Measurements from ENCODE around the gene WNT6. TPM values are rescaled to one million over a fixed set of nuclear protein-coding genes. Genes with fewer than 3 reads are reported as not detected.

The WNT6 gene
- total RNA-seq, 1 experiment from 2014 or later = not detected

DNA sequence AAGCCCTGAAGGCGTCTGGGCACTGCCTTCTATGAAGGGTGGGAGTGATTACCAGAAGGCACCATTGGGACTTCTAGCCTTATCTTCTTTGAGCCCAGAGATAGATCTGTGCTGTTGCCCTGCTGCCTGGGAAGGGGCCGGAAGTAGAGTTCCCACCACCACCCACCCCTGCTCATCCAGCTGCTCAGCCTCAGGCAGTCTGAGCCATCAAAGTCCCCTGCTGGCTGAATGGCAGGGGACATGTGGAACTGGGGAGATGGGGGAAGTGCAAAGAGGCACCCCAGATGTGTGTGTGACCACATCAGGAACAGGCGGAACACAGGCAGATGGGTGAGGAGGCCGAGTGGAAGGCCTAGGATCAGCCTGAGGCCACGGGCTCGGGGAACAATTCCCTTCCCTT, 17.7 kb downstream of the WNT6 start:
- BruUV-seq (replicated peaks) = no TSS peak
- ChIA-PET POLR2A (interaction anchor here (14.5 kb wide), 1 partner anchor 18 kb away, joined by 237 read pairs; no protein-coding TSS in a partner anchor), CTCF (interaction anchor here (0.6 to 15.2 kb wide), 26 partner anchors 14 to 580 kb away, joined by 3 to 839 read pairs (median 4); partner anchors contain the start of gene CDK5R2)
- H3K4me3 Mint-ChIP-seq (ENCODE audit: unreplicated experiment) = no peak overlapping the region
- no peaks in the 10 kb centered on the region for H3K9me3 Mint-ChIP-seq (ENCODE audit: unreplicated experiment)
- DNase-seq (ENCODE audit: unreplicated experiment) = no peak
- H3K4me1 Mint-ChIP-seq (ENCODE audit: insufficient read depth, unreplicated experiment) = peaks cover 5% of the 10 kb centered on the region
- H3K36me3 Mint-ChIP-seq (ENCODE audit: insufficient read depth, unreplicated experiment) = no peaks in the 10 kb centered on the region
- H3K27ac Mint-ChIP-seq (ENCODE audit: low read depth, unreplicated experiment) = no peak overlapping the region
- TF ChIP-seq, protein P1, sequence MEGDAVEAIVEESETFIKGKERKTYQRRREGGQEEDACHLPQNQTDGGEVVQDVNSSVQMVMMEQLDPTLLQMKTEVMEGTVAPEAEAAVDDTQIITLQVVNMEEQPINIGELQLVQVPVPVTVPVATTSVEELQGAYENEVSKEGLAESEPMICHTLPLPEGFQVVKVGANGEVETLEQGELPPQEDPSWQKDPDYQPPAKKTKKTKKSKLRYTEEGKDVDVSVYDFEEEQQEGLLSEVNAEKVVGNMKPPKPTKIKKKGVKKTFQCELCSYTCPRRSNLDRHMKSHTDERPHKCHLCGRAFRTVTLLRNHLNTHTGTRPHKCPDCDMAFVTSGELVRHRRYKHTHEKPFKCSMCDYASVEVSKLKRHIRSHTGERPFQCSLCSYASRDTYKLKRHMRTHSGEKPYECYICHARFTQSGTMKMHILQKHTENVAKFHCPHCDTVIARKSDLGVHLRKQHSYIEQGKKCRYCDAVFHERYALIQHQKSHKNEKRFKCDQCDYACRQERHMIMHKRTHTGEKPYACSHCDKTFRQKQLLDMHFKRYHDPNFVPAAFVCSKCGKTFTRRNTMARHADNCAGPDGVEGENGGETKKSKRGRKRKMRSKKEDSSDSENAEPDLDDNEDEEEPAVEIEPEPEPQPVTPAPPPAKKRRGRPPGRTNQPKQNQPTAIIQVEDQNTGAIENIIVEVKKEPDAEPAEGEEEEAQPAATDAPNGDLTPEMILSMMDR (IDR thresholded peaks at IDR 0.05; ENCODE audit: unreplicated experiment) = no peak
- peaks cover 12% of the 10 kb centered on the region for H3K27me3 Mint-ChIP-seq (ENCODE audit: insufficient read depth, unreplicated experiment)
- intact Hi-C loops (cut with micrococcal nuclease) = loop anchor here (5.0 kb wide), 1 partner anchor 105 kb away; no protein-coding TSS in a partner anchor

DNA sequence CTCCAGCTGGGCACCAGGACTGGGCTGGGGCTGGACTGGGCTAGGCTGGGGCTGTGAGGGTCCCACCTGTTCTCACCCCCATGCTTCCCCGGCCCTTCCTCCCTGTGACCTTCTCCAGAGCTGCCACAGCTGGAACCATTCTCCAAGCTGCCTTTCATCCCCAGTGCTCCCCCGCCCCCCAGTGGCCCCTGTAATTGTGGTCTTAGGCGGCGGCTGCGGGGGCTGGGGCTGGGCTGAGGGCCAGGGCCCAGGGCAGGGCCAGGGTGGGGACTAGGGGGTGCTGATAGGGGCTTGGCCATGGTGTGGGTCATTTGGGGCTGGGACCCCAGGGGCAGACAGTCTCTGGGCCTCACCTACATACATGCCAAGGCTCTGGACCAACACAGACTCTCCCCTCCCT, 18.3 kb downstream of the WNT6 start:
- POLR2A ChIA-PET = interaction anchor here (14.5 kb wide), 1 partner anchor 17 kb away, joined by 237 read pairs; no protein-coding TSS in a partner anchor
- H3K27me3 Mint-ChIP-seq (ENCODE audit: insufficient read depth, unreplicated experiment) = peaks cover 7% of the 10 kb centered on the region
- CTCF ChIA-PET = interaction anchor here (0.6 to 15.2 kb wide), 10 partner anchors 14 to 393 kb away, joined by 3 to 839 read pairs (median 4); no protein-coding TSS in a partner anchor
- no peak overlapping the region for H3K27ac Mint-ChIP-seq (ENCODE audit: low read depth, unreplicated experiment)
- H3K4me1 Mint-ChIP-seq (ENCODE audit: insufficient read depth, unreplicated experiment) = peaks cover 11% of the 10 kb centered on the region
- H3K4me3 Mint-ChIP-seq (ENCODE audit: unreplicated experiment) = no peak overlapping the region
- H3K9me3 Mint-ChIP-seq (ENCODE audit: unreplicated experiment) = no peaks in the 10 kb centered on the region
- intact Hi-C loops (cut with micrococcal nuclease) = loop anchor here (5.0 kb wide), 1 partner anchor 104 kb away; no protein-coding TSS in a partner anchor
- no TSS peak for BruUV-seq (replicated peaks)
- DNase-seq (ENCODE audit: unreplicated experiment) = no peak
- TF ChIP-seq, protein P1 (IDR thresholded peaks at IDR 0.05; ENCODE audit: unreplicated experiment) = no peak
- no peaks in the 10 kb centered on the region for H3K36me3 Mint-ChIP-seq (ENCODE audit: insufficient read depth, unreplicated experiment)

DNA sequence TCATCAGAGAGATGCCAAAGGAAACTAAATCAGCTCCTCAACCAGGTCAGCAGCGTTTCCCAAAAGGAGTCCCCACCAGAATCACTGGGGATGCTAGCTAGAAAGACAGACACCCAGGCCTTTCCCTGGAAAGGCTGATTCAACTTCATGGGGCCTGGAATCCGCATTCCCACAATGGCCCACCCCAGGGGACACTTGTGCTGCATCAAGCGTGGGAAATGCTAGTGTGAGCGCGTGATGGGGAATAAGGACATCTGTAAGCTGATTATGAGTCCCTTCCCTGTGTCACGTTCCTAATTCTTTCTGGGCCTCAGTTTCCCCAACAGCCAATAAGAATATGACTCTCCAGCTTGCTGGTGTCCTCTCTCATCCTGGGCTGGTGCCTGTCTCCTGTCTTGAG, 18.9 kb downstream of the WNT6 start:
- ChIA-PET CTCF (interaction anchor here (0.6 to 15.2 kb wide), 6 partner anchors 15 to 184 kb away, joined by 3 to 839 read pairs (median 24); no protein-coding TSS in a partner anchor), POLR2A (interaction anchor here (0.6 to 14.5 kb wide), 2 partner anchors 17 to 24 kb away, joined by 4 to 237 read pairs; no protein-coding TSS in a partner anchor)
- H3K9me3 Mint-ChIP-seq (ENCODE audit: unreplicated experiment) = no peaks in the 10 kb centered on the region
- no peak overlapping the region for H3K4me3 Mint-ChIP-seq (ENCODE audit: unreplicated experiment)
- intact Hi-C loops (cut with micrococcal nuclease) = loop anchor here (5.0 kb wide), 1 partner anchor 104 kb away; no protein-coding TSS in a partner anchor
- DNase-seq (ENCODE audit: unreplicated experiment) = no peak
- no TSS peak for BruUV-seq (replicated peaks)
- H3K4me1 Mint-ChIP-seq (ENCODE audit: insufficient read depth, unreplicated experiment) = peaks cover 14% of the 10 kb centered on the region
- no peak overlapping the region for H3K27ac Mint-ChIP-seq (ENCODE audit: low read depth, unreplicated experiment)
- TF ChIP-seq, protein P1 (IDR thresholded peaks at IDR 0.05; ENCODE audit: unreplicated experiment) = no peak
- H3K27me3 Mint-ChIP-seq (ENCODE audit: insufficient read depth, unreplicated experiment) = peaks cover under 1% of the 10 kb centered on the region
- H3K36me3 Mint-ChIP-seq (ENCODE audit: insufficient read depth, unreplicated experiment) = no peaks in the 10 kb centered on the region

DNA sequence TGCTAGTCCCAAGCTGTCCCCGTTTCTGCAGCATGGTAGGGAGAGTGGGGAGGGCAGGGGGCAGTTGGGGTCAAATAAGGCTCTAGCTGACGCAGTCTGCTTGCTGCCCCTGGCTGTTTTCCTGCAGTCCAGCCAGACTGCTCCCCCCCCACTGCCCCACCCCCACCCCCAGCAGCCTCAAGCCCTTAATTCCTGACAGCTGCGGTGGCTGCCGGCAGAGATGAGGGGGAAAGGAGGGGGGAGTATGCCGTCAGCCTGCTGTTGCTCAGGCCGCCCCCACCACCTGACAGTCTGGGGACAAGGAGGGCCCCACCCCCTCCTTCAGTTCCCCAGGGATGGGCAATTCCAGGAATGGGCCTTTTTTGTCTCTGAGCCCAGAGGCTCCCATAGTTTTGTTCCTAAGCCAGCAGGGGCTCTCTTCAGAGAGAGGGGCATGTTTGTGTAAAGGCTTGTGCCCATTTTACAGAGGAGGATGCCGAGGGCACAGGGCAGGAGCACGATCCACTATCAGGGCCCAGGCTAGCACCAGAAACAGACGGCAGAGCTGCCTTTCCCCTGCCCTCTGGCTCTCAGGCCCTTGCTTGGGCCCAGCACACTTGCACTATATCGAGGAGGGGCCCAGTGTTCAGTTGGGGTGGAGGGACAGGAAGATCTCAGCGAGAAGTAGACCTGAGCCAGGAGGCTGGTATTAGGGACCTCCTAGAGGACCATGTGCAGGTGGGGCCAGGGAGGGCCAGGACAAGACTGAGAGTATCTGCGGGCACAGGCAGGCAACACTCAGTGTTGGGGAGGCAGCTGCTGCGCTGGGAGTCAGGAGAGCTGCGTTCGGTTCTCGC, 19.5 kb downstream of the WNT6 start:
- intact Hi-C loops (cut with micrococcal nuclease) = loop anchor here (5.0 kb wide), 1 partner anchor 103 kb away; no protein-coding TSS in a partner anchor
- no TSS peak for BruUV-seq (replicated peaks)
- Mint-ChIP-seq H3K9me3 (ENCODE audit: unreplicated experiment) (no peaks in the 10 kb centered on the region), H3K36me3 (ENCODE audit: insufficient read depth, unreplicated experiment) (no peaks in the 10 kb centered on the region), H3K4me1 (ENCODE audit: insufficient read depth, unreplicated experiment) (peaks cover 15% of the 10 kb centered on the region), H3K27ac (ENCODE audit: low read depth, unreplicated experiment) (no peak overlapping the region), H3K4me3 (ENCODE audit: unreplicated experiment) (no peak overlapping the region), H3K27me3 (ENCODE audit: insufficient read depth, unreplicated experiment) (no peaks in the 10 kb centered on the region)
- ChIA-PET CTCF (interaction anchor here (0.6 to 15.2 kb wide), 6 partner anchors 9 to 281 kb away, joined by 3 to 839 read pairs (median 4); no protein-coding TSS in a partner anchor), POLR2A (interaction anchor here (0.6 to 14.5 kb wide), 2 partner anchors 16 to 23 kb away, joined by 4 to 237 read pairs; no protein-coding TSS in a partner anchor)
- TF ChIP-seq, protein P1 (IDR thresholded peaks at IDR 0.05; ENCODE audit: unreplicated experiment) = no peak
- no peak for DNase-seq (ENCODE audit: unreplicated experiment)
